Right lobe of liver (tissue), 4 donors: ENCODE results near the gene MTFR2.

Experiments
- POLR2A ChIP-seq: fragments of 450-650 bp; IDR thresholded peaks from one replicate; pipeline ENCODE4 v1.6.1; 2017; ENCODE audit warnings: antibody characterized with exemption, mild to moderate bottlenecking
- TF ChIP-seq, protein P1 (sequence below), 4 donors: fragments of 200-600 bp in 3 of 4; fragments of 450-650 bp in 1 of 4; IDR thresholded peaks; one replicate each; pipeline versions ENCODE4 v1.5.1 to v1.8.0; 2016 to 2022; ENCODE audit warnings: antibody characterized with exemption in 4 of 4, mild to moderate bottlenecking in 2 of 4
- donor health status: DM: no; HTN: no; CAD: no.
- donor health status: DM: no; HTN: no; CAD: no.
- donor health status: DM: no; HTN: yes; CAD: no.

- TF ChIP-seq POLR2A = no peak
- TF ChIP-seq, protein P1, sequence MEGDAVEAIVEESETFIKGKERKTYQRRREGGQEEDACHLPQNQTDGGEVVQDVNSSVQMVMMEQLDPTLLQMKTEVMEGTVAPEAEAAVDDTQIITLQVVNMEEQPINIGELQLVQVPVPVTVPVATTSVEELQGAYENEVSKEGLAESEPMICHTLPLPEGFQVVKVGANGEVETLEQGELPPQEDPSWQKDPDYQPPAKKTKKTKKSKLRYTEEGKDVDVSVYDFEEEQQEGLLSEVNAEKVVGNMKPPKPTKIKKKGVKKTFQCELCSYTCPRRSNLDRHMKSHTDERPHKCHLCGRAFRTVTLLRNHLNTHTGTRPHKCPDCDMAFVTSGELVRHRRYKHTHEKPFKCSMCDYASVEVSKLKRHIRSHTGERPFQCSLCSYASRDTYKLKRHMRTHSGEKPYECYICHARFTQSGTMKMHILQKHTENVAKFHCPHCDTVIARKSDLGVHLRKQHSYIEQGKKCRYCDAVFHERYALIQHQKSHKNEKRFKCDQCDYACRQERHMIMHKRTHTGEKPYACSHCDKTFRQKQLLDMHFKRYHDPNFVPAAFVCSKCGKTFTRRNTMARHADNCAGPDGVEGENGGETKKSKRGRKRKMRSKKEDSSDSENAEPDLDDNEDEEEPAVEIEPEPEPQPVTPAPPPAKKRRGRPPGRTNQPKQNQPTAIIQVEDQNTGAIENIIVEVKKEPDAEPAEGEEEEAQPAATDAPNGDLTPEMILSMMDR (IDR thresholded peaks at IDR 0.05) = no peak
Measured at GRCh38 chr6:136244061-136244616, 6.0 kb downstream of the MTFR2 start.
